NCI-H187 treated with DMSO at 0.1 percent for 48 hours (cell line): Measurements from ENCODE around the gene NBEA.
"Not testable (repeated sequence)": the region's sequence is repeated elsewhere in the genome, so short reads cannot be mapped to it uniquely, and the experiment has no call there.

Source experiments
- DNase-seq: peaks from one replicate; lab custom pipeline; 2025; lab: John Stamatoyannopoulos, UW

NBEA gene

GRCh38 chr13:35392768-35393167, 450.7 kb downstream of the NBEA start:
- DNase-seq = no peak

- DNase-seq = no peak
Measured at GRCh38 chr13:35393886-35394285, 451.8 kb downstream of the NBEA start.

- DNase-seq = not testable (repeated sequence)
Measured at GRCh38 chr13:35408285-35408684, 466.2 kb downstream of the NBEA start.

- DNase-seq = no peak
Measured at GRCh38 chr13:35411059-35411744, 469.1 kb downstream of the NBEA start.

GRCh38 chr13:35448465-35448864, 506.4 kb downstream of the NBEA start:
- DNase-seq = no peak

GRCh38 chr13:35449821-35450220, 507.8 kb downstream of the NBEA start:
- DNase-seq = no peak

- DNase-seq = no peak
Measured at GRCh38 chr13:35455022-35455421, 513.0 kb downstream of the NBEA start.

- DNase-seq = no peak
Measured at GRCh38 chr13:35457258-35457657, 515.2 kb downstream of the NBEA start.

- DNase-seq = no peak
Measured at GRCh38 chr13:35460061-35460460, 518.0 kb downstream of the NBEA start.

- no peak for DNase-seq
Measured at GRCh38 chr13:35465371-35465770, 523.3 kb downstream of the NBEA start.

- DNase-seq = no peak
Measured at GRCh38 chr13:35468195-35468594, 526.1 kb downstream of the NBEA start.

GRCh38 chr13:35469806-35470525, 527.9 kb downstream of the NBEA start:
- DNase-seq = no peak

GRCh38 chr13:35470671-35471661, 528.9 kb downstream of the NBEA start:
- DNase-seq = no peak

GRCh38 chr13:35471706-35472322, 529.7 kb downstream of the NBEA start:
- no peak for DNase-seq

GRCh38 chr13:35472323-35472881, 530.3 kb downstream of the NBEA start:
- no peak for DNase-seq

GRCh38 chr13:35473206-35473775, 531.2 kb downstream of the NBEA start:
- no peak for DNase-seq

- no peak for DNase-seq
Measured at GRCh38 chr13:35473802-35474201, 531.7 kb downstream of the NBEA start.

GRCh38 chr13:35474496-35475211, 532.6 kb downstream of the NBEA start:
- DNase-seq = no peak

- no peak for DNase-seq
Measured at GRCh38 chr13:35475212-35475959, 533.3 kb downstream of the NBEA start.
